ENCODE results near the gene TCF12.

TCF12 gene

GRCh38 chr15:57278439-57278838, 360.0 kb downstream of the TCF12 start:
- in situ Hi-C loops (cut with MboI; ENCODE audit: low sequenced_read_pairs, unreplicated experiment) = no loop called here

GRCh38 chr15:57280464-57280863, 362.0 kb downstream of the TCF12 start:
- TF ChIP-seq CTCF (IDR thresholded peaks at IDR 0.05; ENCODE audit: borderline replicate concordance, control extremely low read depth, extremely low read depth, insufficient read depth, missing control alignments) = no peak
- no peak for DNase-seq (ENCODE audit: low spot score)
- in situ Hi-C loops (cut with MboI; ENCODE audit: low sequenced_read_pairs, unreplicated experiment) = no loop called here

More at GRCh38 chr15:57278439-57278838, 360.0 kb downstream of the TCF12 start:
- no peak for TF ChIP-seq CTCF (IDR thresholded peaks at IDR 0.05; ENCODE audit: borderline replicate concordance, control extremely low read depth, extremely low read depth, insufficient read depth, missing control alignments)
- no peak for DNase-seq (ENCODE audit: low spot score)

GRCh38 chr15:57281321-57281720, 362.9 kb downstream of the TCF12 start:
- TF ChIP-seq CTCF (IDR thresholded peaks at IDR 0.05; ENCODE audit: borderline replicate concordance, control extremely low read depth, extremely low read depth, insufficient read depth, missing control alignments) = no peak
- in situ Hi-C loops (cut with MboI; ENCODE audit: low sequenced_read_pairs, unreplicated experiment) = no loop called here
- no peak for DNase-seq (ENCODE audit: low spot score)

GRCh38 chr15:57282686-57283085, 364.2 kb downstream of the TCF12 start:
- DNase-seq (ENCODE audit: low spot score) = no peak
- no peak for TF ChIP-seq CTCF (IDR thresholded peaks at IDR 0.05; ENCODE audit: borderline replicate concordance, control extremely low read depth, extremely low read depth, insufficient read depth, missing control alignments)
- in situ Hi-C loops (cut with MboI; ENCODE audit: low sequenced_read_pairs, unreplicated experiment) = no loop called here

GRCh38 chr15:57283774-57284503, 365.5 kb downstream of the TCF12 start:
- in situ Hi-C loops (cut with MboI; ENCODE audit: low sequenced_read_pairs, unreplicated experiment) = no loop called here
- DNase-seq (ENCODE audit: low spot score) = no peak
- TF ChIP-seq CTCF (IDR thresholded peaks at IDR 0.05; ENCODE audit: borderline replicate concordance, control extremely low read depth, extremely low read depth, insufficient read depth, missing control alignments) = no peak

GRCh38 chr15:57284535-57284934, 366.1 kb downstream of the TCF12 start:
- DNase-seq (ENCODE audit: low spot score) = no peak
- no peak for TF ChIP-seq CTCF (IDR thresholded peaks at IDR 0.05; ENCODE audit: borderline replicate concordance, control extremely low read depth, extremely low read depth, insufficient read depth, missing control alignments)
- in situ Hi-C loops (cut with MboI; ENCODE audit: low sequenced_read_pairs, unreplicated experiment) = no loop called here
